Activated CD4-positive, alpha-beta T cell treated with anti-CD3 and anti-CD28 coated beads, Interleukin-2, amount 50 U/mL, for 24 hours (primary cell): ENCODE data around the gene AOPEP.
"Not testable (repeated sequence)": the region's sequence is repeated elsewhere in the genome, so short reads cannot be mapped to it uniquely, and the experiment has no call there.

Source experiments
- DNase-seq, 2 donors: peaks; one replicate each; pipeline ENCODE4 v3.0.0-alpha.2; 2020; ENCODE audit warnings: low read depth in 1 of 2, low spot score in 1 of 2

Gene AOPEP

DNA sequence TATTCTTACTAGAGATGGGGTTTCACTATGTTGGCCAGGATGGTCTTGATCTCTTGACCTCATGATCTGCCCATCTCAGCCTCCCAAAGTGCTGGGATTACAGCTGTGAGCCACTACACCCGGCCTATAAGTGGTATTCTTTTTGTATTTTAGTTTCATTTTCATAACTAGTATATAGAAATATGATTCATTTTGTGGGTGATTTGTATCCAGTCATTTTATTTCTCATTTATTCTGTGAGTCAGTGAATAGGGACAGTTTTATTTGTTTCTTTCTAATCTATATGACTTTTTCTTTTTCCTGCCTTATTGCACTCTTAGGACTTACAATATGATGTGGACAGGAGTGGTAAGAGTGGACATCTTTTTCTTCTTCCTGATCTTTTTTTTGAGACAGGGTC is 112.9 kb downstream of the AOPEP start:
- DNase-seq = no peak

DNA sequence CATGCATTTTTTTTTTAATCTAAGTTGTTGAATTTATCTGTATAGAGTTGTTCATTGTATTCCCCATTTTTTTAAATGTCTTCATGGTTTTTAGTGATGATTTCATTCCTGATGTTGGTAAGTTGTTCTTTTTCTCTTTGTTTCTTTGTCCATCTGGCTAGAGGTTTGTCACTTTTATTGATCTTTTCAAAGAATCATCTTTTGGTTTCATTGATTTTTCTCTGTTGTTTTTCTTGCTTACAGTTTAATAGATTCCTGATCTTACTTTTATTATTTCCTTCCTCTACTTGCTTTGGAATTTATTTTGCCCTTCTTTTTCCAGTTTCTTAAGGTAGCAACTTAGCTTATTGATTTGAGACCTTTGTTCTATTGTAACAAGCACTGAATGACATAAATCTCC is 114.2 kb downstream of the AOPEP start:
- no peak for DNase-seq

DNA sequence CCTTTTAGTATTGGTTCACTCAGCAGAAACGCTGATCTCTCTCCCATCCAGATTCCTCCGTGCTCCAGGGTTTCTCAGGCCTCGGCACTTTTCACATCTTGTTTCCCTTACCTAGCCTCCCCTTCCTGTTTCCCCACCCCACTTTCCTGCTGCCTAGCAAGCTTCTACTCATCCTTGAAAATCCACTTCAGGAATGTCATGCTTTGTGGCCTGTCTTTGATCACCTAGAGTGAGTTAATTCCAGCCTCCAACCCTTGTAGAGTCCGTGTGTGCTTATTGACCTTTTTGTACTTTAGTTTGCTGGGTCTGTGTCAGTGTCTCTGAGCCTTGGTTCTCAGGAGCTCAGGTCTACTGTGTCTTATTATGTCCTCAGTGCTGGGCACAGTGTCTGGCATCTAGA is 116.6 kb downstream of the AOPEP start:
- no peak for DNase-seq

DNA sequence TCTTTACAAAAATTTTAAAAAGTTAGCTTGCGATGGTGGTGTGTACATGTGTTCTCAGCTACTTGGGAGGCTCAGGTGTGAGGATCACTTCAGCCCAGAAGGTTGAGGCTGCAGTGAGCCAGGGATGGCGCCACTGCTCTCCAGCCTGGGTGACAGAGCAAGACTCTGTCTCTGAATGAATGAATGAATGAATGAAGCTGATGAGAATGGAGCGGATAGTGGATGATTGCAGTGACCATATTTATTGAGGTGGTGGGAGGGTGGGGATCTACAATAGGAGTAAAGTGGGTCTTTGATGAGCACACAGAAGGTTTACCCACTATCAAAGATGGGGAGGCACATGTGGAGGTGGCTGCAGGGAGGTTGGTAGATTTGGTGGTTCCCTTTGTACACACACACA is 120.2 kb downstream of the AOPEP start:
- DNase-seq = no peak

DNA sequence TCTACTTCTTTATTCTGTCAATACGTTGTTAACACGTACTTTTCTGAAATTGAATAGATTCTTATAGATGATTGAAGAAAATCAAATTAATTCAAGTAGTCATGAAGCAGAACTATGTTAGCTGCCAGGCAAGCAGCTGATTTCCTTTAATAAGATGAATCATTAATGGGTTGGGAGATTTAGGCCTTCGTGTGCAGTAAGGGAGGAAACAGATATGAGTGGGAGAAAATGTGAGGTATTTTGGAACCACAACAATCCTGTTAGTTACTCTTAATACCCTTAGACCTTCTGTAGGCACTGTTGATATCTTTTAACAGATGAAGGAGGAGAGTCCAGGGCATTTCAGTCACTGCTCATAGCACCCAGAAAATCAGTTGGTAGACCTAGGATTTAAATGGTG is 121.0 kb downstream of the AOPEP start:
- no peak for DNase-seq

DNA sequence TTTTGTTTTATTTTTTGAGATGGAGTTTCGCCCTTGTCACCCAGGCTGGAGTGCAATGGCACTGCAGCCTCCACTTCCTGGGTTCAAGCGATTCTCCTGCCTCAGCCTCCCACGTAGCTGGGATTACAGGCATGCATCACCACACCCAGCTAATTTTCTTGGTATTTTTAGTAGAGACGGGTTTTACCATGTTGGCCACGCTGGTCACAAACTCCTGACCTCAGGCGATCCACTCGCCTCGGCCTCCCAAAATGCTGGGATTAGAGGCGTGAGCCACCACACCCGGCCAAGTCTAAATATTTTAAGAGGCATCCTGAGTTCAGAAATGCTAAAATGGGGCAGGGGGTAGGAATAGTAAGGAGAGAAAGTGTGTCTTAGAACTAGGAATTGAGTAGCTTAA is 122.3 kb downstream of the AOPEP start:
- DNase-seq = not testable (repeated sequence)

DNA sequence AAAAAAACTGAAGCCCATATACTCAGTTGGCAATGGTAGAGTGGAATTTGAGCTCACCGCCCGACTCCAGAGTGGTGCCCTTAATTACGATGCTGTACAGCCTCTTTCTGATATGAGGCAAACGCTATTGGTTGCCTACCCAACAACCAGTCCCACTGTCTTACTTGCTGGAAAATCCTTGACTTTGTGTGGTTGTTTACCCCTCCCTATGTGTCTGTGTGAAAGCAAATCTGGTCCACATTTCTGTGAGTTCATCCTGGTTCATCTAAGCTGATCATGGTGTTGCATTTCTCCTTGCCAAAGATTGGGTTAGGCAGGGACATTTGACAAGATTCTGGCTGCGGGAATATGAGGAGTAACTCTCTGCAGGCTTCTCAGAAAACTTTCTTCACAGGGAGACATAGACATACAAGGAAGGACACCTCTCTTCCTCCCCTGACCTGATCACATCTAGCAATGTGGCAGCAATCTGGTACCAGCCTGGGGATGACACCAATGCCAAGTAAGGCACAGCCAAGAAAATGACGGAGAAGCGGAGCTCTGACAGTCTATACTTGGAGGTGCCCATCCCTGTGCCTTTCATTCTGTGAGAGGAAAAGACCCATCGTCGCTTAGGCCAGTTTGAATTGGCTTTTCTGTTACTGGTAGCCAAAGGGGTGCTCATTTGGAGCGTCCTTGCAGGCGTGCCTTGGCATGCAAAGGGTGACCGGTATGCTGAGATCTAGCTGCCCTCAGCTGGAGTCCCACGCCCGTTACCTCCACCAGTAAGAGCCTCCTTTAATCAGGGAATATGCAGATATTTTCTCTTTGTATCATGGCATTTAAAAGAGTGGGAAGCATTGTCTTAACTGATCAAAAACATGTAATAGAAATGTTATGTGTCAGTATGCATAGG is 124.3 kb downstream of the AOPEP start:
- no peak for DNase-seq

DNA sequence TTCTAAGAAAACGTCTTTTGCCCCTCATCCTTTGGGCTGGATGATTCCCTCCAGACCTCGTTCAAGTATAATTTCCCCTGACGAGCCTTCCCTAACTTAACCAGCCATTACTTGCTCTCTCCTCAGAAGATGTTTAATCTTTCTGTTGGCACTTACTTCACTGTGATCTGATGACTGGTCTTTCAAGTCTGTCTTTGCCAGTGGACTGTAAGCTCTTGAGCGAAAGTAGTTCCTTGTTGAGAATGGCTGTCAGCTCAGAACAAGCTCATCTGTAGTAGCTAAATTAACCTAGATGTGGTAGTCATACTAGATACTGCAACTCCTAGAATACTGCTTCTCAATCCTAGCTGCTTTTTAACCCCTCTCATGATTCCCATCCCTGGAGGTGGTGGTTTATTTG is 125.0 kb downstream of the AOPEP start:
- no peak for DNase-seq

DNA sequence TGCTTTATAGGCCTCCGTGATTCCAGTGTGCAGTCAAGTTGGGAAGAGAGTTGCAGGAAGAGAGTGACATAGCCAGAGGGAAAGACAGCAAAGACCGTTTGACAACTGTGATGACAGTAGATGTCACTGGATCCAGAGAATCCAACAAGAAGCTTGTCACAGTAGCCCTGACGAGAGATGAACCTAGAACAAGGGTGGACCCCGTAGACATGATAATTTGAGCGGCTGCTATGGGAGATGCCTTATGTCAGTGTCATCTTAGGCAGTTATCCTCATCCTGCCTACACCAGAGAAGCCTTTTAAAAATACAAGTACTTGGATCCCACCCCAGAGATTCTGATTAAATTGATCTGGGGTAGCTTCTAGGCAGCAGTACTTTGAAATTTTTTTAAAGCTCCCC is 125.4 kb downstream of the AOPEP start:
- no peak for DNase-seq

DNA sequence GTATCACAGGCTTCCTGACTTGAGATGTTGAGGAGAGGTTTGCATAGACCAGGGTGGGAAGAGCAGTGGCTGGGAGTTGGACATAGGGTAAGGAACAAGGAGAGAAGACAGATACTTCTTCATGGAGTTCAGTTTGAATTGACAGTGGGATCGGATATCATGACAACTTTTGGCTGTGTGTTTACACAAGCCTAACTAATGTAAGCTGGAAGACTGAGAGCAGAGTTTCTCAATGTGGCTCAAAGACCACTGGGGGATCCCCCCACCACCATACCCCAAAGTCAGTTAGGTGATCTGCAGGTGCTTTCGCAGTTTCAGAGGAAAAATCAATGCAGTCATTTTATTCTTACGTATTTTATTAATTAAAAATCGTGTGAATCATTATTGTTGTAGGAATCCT is 125.9 kb downstream of the AOPEP start:
- no peak for DNase-seq

DNA sequence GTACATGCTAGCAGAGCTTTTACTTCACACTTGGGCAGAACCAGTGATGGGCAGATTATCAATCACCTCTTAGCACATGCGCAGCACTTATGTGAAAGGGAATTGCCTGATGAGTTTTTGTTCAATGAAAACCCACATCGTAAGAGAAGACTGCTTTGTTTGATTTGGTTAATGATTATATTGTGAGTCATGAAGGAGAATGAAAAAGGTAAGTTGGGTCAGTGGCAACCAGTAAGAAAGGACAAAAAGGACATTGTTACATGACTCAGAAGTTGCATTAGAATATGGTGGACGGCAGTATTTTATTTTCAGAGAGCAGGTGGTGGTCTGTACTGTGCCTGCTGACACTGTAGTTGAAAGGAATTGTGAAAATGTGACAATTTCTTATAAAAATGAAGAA is 127.4 kb downstream of the AOPEP start:
- no peak for DNase-seq

DNA sequence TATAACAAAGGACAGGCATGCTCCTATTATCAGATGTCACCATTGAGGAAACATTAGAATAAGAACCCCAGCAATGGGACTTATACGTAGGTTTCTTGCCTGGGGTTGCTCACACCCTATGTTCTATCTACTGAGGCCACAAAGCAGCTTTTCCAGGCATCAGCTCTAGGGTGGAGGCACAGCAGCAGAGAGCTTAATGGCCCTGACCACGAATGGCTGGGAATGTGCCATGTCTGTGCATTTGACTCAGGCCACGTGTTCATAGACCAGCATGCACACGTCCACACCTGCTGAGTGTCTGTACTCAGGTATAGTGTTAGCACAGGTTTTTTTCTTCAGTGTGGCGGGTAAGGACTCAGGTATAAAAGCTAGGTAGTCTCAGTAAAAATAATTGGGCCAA is 129.4 kb downstream of the AOPEP start:
- no peak for DNase-seq

DNA sequence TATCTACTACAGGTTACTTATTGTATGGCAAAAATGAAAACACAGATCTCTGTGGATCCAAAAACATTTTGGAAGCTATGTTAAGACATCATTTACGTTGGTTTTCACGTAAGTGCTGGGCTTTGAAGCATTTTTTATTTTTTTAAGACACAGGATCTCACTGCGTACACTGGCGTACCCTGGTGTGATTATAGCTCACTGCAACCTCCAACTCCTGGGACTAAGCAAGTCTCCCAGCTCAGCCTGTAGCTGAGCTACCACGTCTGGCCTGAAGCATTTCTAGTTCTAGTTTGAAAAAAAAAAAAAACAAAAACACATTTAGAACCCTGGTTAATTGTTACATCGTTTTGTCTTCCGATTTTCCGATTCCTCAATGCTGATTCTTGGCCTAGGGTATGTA is 131.3 kb downstream of the AOPEP start:
- DNase-seq = no peak

DNA sequence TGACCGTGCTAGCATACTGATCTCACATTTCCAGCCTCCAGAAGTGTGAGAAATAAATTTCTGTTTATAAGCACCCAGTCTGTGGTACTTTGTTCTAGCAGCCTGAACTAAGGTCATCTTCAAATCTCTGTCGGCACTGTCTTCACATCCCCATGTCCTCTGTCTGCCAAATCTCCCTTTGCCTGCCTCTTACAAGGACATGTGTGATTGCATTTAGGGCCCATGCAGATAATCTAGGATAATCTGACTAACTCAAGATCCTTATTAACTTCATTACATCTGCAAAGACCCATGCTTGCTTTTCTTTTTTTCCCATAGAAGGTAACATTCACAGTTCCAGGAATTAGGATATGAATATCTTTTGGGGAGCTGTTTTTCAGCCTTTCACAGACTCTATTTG is 132.7 kb downstream of the AOPEP start:
- DNase-seq = no peak

DNA sequence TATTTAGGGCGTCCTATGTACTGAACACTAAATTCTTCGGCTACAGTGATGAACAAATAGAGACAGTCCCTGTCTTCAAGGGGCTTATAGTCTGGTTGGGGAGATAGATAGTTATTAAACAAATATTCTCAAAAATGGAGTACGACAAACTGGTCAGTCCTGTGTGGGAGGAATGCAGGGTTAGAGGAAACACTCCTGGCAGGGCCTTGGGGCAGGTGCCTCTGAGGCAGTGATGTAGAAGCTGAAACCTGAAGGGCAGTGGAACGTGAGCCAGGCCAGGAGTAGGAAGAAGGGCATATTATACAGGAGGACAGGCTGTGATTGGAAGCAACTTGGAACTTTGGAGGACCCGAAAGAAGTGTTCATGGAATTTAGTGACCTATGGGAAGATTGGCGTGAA is 133.4 kb downstream of the AOPEP start:
- DNase-seq = no peak

DNA sequence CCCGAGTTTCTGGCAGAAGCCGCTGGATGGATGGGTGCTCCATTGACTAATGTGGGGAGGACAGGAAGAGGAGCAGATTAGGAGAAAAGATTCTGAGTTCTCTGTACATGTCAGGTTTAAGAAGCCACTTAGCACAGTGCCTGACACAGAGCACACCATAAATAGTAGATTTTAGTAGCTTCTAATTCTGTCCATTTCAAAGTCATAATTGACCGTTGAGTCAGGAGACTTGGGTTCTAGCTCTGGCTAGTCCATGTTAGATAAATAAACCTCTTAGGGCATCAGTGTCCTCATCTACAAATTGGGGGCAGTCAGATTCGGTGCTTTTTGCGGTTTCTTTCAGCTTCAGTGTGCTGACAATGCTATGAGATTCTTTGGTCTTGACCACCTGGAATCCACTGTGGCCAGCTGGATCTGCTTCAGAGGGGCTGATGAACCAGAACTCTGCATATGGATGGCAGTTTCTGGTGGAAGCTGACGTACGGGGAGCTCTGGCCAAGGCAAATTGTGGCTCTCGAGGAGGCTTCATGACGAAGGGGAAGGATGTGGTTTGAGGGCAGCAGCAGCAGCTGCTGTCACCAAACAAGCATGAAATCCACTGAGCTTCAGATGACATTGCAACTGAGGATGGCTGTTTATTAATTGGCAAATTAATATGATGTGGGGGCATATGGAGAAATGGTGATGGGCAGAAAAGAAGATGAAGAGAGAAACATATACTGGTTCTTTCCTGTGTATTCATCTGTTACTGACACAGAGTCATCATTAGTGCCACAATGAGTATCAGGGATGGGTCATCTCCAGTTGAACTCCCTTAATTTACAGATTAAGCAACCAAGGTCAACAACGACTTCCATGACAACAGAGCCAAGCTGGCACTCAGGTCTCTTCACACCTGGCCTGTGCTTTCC is 134.4 kb downstream of the AOPEP start:
- peak in 1 of 2 donors; percentile 44 for DNase-seq

DNA sequence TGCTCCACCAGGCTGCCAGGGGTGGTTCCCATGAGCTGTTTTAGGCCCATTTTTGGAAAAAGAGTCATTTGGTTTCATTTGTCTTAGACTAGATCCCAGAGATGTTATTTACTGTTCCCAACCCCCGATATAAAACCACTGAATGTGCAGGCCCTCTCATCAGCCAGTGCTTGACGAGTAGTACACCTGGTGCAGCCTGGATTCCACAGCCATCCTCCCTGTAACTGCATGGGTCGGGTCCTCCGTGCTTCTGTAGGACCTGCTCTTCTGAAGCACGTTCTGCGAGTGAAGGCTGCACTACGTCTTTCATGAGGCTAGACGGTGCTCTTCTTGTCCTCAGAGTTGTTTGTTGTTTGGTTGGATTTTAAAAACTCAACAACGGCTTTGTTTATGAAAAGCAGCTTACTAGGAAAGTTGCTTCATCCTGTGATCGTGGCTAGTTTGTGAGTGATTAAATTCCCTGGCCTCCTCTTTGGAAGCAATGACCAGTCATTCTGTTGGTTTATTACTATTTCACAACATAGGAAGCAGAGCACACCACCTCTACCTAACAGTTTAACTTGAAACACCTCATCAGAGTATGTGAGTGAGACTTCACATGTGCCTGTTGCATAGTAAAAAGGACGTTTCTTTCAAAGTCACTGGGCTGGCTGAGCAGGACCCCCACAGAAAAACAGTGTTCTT is 135.2 kb downstream of the AOPEP start:
- DNase-seq = no peak

DNA sequence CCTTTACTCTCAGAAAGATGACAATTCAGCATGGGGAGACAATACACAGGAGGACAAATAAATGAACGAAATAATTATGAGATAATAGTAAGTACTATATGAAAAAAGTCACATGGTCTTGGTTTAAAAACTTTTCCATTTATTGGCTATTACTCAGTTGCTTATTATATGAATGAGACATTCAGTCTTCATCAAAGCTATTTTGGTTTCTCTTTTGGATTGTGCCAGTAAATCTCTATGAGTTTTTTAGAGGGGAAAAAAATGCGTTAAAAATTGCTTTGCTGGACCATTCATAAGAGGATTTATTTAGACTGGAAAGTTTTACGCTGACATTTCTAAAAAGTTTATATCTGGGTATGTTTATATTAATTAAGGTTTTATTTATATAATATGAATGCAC is 137.7 kb downstream of the AOPEP start:
- no peak for DNase-seq

DNA sequence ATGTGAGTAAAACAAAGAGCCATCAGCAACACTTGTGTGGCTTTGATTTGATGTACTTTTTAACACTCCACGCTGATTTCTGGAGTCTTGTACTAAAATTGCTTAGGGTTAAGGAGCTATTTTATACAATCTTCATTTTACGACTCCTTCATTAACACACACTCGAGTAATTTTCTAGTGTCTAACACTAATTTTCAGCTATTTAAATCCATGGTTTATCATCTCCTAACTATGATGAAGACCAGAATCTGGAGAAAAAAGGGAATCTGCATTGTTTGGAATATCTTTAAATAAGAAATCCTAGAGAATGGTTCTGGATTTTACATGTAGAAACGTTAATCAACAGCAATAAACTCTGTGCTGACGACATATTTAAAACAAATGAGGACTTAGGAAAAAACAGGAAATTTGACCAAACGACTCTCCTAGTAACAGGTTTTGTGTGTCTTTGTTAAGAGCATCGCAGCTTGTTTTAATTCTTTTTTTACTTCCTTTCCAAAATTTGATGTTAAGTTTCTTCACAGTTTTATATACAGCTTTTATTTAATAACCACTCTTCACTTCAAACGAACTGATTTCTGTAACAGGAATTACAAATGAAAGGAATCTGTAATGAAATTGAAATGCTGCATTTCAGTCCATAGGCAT is 138.5 kb downstream of the AOPEP start:
- DNase-seq = no peak

DNA sequence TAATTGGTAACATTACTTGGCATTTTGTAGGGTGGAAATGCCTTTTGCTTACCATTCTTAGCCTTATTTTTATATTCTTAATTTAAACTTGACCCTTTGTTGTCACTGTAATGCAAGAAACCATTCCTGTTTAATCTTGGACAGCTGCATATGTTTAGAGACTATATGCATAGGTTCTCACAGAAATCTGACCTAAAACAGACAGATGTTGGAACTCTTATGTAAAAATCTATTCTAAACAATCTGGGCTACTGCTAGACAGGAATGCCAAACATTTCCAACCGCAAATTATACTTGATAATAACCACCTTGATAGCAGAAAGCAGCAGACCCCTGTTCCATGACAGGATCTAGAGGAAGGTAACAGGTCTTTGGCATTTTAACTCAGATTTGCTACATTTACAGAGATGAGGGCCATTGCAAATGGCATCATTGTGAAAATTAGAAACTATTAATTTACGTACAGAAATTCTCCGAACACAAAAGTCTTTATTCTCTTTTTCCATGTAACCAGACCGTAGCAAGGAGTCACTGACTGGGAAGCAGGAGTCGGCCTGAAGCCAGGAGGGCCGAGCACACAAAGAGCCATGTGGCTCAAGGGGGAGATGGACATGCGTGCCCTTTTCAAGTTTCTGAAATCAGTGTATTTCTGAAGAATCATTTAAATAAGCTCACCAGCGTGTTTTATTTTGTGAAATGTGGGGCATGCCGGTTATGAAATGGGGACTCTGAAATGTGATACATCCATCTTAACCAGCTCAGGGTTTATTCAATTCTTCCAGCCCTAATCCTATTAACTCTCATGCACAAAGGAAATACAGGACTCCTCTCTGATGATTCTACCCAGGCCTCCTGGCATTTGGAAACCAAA is 139.3 kb downstream of the AOPEP start:
- no peak for DNase-seq
